HG02763 (cell line): ENCODE results near the gene CAPRIN2.

Experiments
- ATAC-seq: cut with Tn5 transposase; IDR thresholded peaks from one replicate; pipeline ENCODE4 v1.9.1; 2021; ENCODE audit warnings: mild to moderate bottlenecking, moderate library complexity; ENCODE audit not compliant: unreplicated experiment

Gene CAPRIN2

GRCh38 chr12:30769802-30770201, 15.1 kb upstream of the CAPRIN2 start:
- ATAC-seq: no peak

- ATAC-seq: no peak
Measured at GRCh38 chr12:30764251-30764650, 9.5 kb upstream of the CAPRIN2 start.

GRCh38 chr12:30763053-30763452, 8.3 kb upstream of the CAPRIN2 start:
- no peak for ATAC-seq

- ATAC-seq: no peak
Measured at GRCh38 chr12:30761730-30762129, 7.0 kb upstream of the CAPRIN2 start.

GRCh38 chr12:30757316-30757715, 2.6 kb upstream of the CAPRIN2 start:
- no peak for ATAC-seq

- no peak for ATAC-seq
Measured at GRCh38 chr12:30756074-30756473, 1.3 kb upstream of the CAPRIN2 start.

GRCh38 chr12:30755395-30755762, 628 bp upstream of the CAPRIN2 start:
- no peak for ATAC-seq

- ATAC-seq: no peak
Measured at GRCh38 chr12:30754383-30754749, 385 bp downstream of the CAPRIN2 start.

GRCh38 chr12:30753751-30754382, 884 bp downstream of the CAPRIN2 start:
- no peak for ATAC-seq

- ATAC-seq: no peak
Measured at GRCh38 chr12:30753233-30753632, 1.5 kb downstream of the CAPRIN2 start.

GRCh38 chr12:30752255-30752654, 2.5 kb downstream of the CAPRIN2 start:
- ATAC-seq: no peak

GRCh38 chr12:30748147-30748546, 6.6 kb downstream of the CAPRIN2 start:
- ATAC-seq: no peak

GRCh38 chr12:30746190-30746589, 8.6 kb downstream of the CAPRIN2 start:
- ATAC-seq: no peak

GRCh38 chr12:30744321-30744720, 10.4 kb downstream of the CAPRIN2 start:
- no peak for ATAC-seq

- no peak for ATAC-seq
Measured at GRCh38 chr12:30740274-30740673, 14.5 kb downstream of the CAPRIN2 start.

GRCh38 chr12:30739020-30739419, 15.7 kb downstream of the CAPRIN2 start:
- ATAC-seq: no peak

- no peak for ATAC-seq
Measured at GRCh38 chr12:30732954-30733637, 21.7 kb downstream of the CAPRIN2 start.

GRCh38 chr12:30730011-30730410, 24.7 kb downstream of the CAPRIN2 start:
- ATAC-seq: no peak

- no peak for ATAC-seq
Measured at GRCh38 chr12:30729547-30729946, 25.2 kb downstream of the CAPRIN2 start.

GRCh38 chr12:30726647-30727046, 28.1 kb downstream of the CAPRIN2 start:
- no peak for ATAC-seq

GRCh38 chr12:30725739-30726138, 29.0 kb downstream of the CAPRIN2 start:
- ATAC-seq: no peak

- ATAC-seq: no peak
Measured at GRCh38 chr12:30719060-30719459, 35.7 kb downstream of the CAPRIN2 start.
